ENCODE results near the gene TBCB.

DNA sequence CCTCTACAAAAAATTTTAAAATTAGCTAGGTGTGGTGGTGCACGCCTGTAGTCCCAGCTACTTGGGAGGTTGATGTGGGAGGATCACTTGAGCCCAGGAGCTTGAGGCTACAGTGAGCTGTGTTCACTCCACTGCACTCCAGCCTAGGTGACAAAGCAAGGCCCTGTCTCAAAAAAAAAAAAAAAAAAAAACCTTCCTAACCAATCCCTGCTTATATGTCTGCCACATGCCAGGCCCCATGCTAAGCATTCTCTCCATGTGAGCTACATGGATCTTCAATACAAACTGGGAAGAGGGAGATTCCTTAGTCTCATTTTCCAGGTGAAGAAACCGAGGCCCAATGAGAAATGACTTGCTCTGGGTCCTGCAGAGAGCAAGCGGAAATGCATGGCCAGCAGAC, 6.6 kb upstream of the TBCB start:
- TF ChIP-seq, protein P1, sequence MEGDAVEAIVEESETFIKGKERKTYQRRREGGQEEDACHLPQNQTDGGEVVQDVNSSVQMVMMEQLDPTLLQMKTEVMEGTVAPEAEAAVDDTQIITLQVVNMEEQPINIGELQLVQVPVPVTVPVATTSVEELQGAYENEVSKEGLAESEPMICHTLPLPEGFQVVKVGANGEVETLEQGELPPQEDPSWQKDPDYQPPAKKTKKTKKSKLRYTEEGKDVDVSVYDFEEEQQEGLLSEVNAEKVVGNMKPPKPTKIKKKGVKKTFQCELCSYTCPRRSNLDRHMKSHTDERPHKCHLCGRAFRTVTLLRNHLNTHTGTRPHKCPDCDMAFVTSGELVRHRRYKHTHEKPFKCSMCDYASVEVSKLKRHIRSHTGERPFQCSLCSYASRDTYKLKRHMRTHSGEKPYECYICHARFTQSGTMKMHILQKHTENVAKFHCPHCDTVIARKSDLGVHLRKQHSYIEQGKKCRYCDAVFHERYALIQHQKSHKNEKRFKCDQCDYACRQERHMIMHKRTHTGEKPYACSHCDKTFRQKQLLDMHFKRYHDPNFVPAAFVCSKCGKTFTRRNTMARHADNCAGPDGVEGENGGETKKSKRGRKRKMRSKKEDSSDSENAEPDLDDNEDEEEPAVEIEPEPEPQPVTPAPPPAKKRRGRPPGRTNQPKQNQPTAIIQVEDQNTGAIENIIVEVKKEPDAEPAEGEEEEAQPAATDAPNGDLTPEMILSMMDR (IDR thresholded peaks at IDR 0.05) = no peak
- TF ChIP-seq POLR2A (IDR thresholded peaks at IDR 0.05) = no peak

All from body of pancreas (tissue), 4 donors.